GM21447 (cell line): Measurements from ENCODE around the gene MGAT5.
"Not testable (repeated sequence)": the region's sequence is repeated elsewhere in the genome, so short reads cannot be mapped to it uniquely, and the experiment has no call there.

Experiments used
- ATAC-seq: cut with Tn5 transposase; IDR thresholded peaks from one replicate; pipeline ENCODE4 v1.9.1; 2021; ENCODE audit not compliant: unreplicated experiment

Gene MGAT5

GRCh38 chr2:134275058-134275862, 21.4 kb downstream of the MGAT5 start:
- ATAC-seq: peak; percentile 89

GRCh38 chr2:134276381-134277172, 22.7 kb downstream of the MGAT5 start:
- ATAC-seq: no peak

DNA sequence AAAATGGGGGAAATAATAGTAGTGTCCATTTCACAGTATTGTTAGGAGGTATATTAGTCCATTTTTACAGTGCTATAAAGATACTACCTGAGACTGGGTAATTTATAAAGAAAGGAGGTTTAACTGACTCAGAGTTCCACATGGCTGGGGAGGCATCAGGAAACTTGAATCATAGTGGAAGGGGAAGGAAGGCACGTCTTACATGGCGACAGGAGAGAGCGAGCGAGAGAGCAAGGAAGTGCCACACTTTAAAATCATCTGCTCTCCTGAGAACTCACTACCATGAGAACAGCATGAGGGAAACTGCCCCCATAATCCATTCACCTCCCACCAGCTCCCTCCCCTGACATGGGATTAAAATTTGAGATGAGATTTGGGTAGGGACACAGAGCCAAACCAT, 23.4 kb downstream of the MGAT5 start:
- ATAC-seq: no peak

GRCh38 chr2:134278553-134278952, 24.7 kb downstream of the MGAT5 start:
- no peak for ATAC-seq

DNA sequence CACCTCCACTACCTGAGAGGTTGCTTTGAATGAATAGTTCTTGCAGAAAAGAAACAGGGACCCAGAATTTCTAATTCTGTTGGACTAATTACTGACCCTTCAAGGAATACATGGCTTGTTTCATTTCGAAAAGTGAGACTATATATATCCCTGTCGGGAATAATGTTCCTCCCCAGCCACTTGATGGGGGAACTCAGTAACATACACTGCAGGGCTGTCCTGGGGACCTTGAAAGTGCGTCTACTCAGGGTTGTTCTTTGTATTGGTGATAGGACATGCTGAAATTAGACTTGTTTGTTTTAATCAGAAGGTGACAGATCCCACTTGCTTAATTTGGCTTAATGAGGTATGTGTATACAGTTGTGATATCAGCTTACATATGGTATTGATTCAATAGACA, 25.5 kb downstream of the MGAT5 start:
- ATAC-seq: no peak

DNA sequence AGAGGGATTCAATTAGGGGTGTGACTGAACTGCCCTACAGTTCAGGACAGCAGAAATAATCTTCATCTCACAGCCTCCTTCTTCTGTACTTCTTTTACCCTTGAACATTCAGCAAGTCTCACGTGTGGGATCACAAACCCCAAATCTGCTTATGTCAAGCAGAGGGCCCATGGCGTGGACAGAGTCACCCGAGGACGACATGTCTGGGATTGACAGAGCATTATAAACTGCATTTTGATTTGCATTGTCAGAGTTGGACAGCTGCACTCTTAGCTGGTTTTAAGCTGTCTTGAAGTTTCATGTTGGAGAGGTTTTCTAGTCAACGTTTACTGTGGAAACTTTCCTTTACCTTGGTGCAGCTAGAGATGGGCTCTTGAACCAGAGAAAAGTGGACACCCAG, 26.4 kb downstream of the MGAT5 start:
- ATAC-seq: no peak

GRCh38 chr2:134280726-134281125, 26.9 kb downstream of the MGAT5 start:
- no peak for ATAC-seq

DNA sequence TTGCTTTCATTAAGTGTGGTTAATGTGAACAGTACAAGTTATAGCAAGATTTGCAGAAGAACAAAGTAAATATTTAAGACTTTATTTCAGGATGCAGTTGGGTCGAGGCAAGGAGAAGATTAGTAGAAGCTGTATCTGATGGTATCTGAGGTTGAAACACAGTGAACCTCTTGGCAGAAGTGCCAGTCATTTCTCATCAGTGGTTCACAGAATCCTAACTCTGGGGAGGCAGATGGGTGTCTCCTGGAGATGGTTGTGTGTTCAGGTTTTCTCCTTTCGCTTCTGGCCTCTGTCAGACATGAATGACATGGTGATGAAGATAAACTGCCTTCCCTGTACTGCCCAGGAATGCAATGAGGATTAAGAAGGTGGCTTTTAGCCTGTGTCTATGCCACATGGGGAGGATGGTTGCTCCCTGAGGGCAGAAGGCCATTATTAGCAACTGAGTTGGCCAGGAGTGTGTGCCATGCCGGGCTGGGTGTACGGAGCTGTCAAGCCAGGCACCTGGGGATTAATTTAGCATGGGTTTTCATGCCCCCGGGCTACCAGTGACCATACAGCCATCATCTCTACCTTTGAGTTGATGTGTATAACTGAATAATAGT, 28.0 kb downstream of the MGAT5 start:
- ATAC-seq: no peak

- ATAC-seq: peak; percentile 88
Measured at GRCh38 chr2:134282629-134283400, 28.9 kb downstream of the MGAT5 start.

GRCh38 chr2:134283661-134284060, 29.8 kb downstream of the MGAT5 start:
- ATAC-seq: no peak

- no peak for ATAC-seq
Measured at GRCh38 chr2:134284119-134284670, 30.3 kb downstream of the MGAT5 start.

DNA sequence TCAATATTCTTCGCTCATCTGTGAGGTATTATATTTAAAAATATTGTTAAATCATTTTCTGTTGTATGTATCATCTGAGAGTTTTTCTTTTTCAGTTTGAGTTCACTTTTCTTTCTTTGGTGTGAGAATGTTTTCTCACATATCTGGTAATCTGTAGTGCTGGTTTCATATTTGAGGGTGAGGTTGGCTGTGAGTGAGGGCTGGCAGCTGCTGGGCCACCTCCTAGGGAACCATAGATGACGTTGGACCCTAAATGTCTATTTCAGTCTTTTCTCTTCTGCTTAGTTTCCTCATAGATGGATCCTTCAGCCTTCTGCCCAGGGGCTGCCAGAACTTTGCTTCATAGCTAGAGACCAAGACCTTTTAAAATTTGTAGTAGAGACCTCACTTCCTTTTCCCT, 33.5 kb downstream of the MGAT5 start:
- ATAC-seq: peak; percentile 42

DNA sequence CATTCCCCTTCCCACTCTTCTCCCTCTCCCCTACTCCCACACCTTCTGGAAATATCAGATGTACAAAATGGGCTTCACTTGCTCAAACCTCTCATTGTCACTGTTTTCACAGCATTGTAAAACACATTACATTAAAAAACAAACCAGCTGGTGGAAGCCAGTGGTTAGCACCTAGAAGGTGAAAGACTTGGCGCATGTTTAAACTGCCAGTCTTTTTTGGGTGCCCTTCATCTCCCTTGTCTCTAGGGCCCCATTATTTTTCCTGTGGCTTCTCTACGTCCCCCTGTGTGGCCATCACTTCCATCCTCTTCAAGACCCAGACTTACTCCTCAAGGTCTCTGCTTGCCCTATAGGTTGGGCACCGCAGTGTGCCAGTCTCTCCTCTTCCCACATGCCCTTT, 34.9 kb downstream of the MGAT5 start:
- ATAC-seq: no peak

DNA sequence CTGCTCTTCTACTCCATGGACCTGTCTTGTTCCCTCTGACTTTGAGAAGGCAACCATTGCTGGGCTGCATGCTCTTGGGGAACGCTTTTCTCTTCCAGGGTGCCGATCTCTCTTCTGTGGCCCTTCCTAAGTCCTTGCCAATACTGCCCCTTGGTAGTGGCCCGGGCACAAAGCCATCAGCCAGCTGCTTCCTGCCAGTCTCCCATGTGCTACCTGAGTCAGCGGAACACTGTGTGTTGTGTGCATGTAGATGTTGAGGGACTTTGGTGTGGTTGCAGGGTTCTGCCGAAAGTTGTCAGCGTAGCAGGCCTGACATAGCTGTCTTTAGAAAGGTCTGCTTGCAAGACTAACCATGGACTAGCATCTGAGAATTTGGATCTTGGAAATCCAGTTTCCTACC, 35.4 kb downstream of the MGAT5 start:
- ATAC-seq: no peak

DNA sequence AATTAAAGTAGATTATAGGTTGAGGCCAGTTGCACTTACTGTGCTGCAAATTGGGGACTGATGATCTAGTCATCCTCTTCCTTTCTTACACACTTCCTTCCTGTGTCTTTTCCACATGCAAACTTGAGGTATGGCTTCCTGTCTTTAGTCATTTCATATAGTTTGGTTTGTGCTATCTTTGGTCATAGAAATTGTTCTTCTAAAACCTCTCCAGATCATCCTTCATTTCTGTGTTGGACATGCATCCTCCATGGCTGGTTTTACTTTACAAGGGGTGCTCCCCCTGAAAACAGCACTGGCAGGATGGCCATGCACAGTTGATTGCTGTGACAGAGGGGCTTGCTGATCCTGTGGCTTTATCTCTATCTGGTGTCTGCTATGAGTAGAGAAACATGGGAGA, 36.5 kb downstream of the MGAT5 start:
- ATAC-seq: peak; percentile 55

- no peak for ATAC-seq
Measured at GRCh38 chr2:134292514-134292913, 38.6 kb downstream of the MGAT5 start.

DNA sequence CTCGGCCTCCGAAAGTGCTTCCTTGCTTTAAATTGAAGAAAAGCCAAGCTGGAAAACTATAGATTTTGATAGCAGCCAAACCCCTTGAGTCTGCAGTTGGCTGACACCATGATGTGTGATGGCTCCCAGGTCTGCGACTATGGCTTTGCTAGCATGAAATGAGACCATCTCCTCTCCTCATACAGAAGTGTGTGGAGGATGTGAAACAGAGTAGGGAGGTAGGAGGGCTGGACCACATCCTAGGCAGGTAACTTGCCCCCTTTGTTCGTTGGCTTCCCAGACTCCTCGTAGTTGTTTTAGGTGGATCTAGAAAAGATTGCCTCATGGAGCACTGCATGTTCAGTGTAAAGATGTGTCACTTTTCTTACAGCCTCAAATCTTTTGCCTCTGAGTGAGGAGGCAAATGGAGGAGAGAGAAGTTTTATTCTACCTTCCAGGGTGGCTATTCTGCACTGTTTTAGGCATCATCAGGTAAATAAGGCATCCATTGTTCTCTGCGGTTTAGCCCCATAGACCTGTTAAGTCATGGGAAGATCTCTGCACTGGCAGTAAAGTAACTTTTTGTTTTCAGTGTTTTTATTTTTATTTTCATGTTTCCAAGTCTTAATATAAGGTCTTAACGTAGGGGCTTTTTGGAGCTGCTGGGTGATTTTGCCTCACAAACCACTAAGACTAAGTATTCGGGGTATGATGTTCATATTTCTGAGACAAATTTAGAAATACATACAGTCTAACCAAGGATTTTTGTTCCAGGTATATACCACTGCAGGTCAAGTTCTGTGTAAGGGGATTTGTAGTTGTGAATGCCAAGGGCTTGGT, 40.1 kb downstream of the MGAT5 start:
- ATAC-seq: no peak

GRCh38 chr2:134294598-134294997, 40.7 kb downstream of the MGAT5 start:
- not testable (repeated sequence) for ATAC-seq

- ATAC-seq: no peak
Measured at GRCh38 chr2:134295441-134295840, 41.6 kb downstream of the MGAT5 start.

DNA sequence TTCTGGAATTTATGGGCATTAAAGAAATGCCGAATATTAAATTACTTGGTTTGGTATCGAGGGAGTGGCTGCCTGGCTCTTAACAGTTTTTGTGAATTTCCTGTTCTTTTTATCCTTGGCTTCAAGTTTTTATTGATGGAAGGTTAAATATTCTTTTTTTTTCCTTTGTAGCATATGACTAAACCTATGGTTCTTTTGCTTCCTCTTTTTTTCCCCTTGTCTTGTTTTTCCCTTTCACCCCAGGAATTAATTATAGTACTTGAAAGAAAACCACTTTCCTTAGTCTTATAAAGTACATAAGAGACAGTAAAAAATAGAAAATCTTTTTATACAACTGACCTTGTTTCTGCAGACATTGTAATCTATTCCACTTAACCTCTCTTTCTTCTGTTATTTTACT, 42.4 kb downstream of the MGAT5 start:
- no peak for ATAC-seq
